Liver (tissue), 9 donors: ENCODE results near the gene CHERP. TPM values are rescaled to one million over a fixed set of nuclear protein-coding genes. Genes with fewer than 3 reads are reported as not detected.

ENCODE experiments used
- DNase-seq: peaks from one replicate; pipeline ENCODE4 v3.0.0-alpha.2; 2017; ENCODE audit warnings: low spot score
- H3K27ac ChIP-seq, 2 donors: one replicate each; pipeline ENCODE4 v1.7.0; 2013; ENCODE audit warnings: inconsistent platforms in 2 of 2, low read length in 2 of 2, control low read depth in 1 of 2, low read depth in 1 of 2, mild to moderate bottlenecking in 1 of 2
- H3K27me3 ChIP-seq, 4 donors: one replicate each; pipeline versions ENCODE4 v1.6.1 to v1.7.0; 2013; ENCODE audit warnings: low read length in 3 of 4, inconsistent platforms in 1 of 4, mild to moderate bottlenecking in 1 of 4, moderate library complexity in 1 of 4; ENCODE audit not compliant: control insufficient read depth in 4 of 4, insufficient read depth in 4 of 4
- H3K36me3 ChIP-seq, 4 donors: one replicate each; pipeline versions ENCODE4 v1.6.1 to v1.7.0; 2013; ENCODE audit warnings: low read length in 3 of 4, mild to moderate bottlenecking in 3 of 4, low read depth in 1 of 4, moderate library complexity in 1 of 4; ENCODE audit not compliant: control insufficient read depth in 4 of 4, insufficient read depth in 3 of 4
- H3K4me1 ChIP-seq, 4 donors: one replicate each; pipeline versions ENCODE4 v1.6.1 to v1.7.0; 2013; ENCODE audit warnings: low read length in 3 of 4, mild to moderate bottlenecking in 3 of 4, moderate library complexity in 1 of 4; ENCODE audit not compliant: control insufficient read depth in 4 of 4, insufficient read depth in 4 of 4
- H3K4me3 ChIP-seq, 3 donors: one replicate each; pipeline versions ENCODE4 v1.6.1 to v1.7.0; 2013; ENCODE audit warnings: low read length in 3 of 3, control low read depth in 1 of 3, low read depth in 1 of 3, mild to moderate bottlenecking in 1 of 3
- H3K9ac ChIP-seq, 2 donors: one replicate each; pipeline ENCODE4 v1.7.0; 2013; ENCODE audit warnings: low read length in 2 of 2, mild to moderate bottlenecking in 2 of 2, moderate library complexity in 2 of 2, control low read depth in 1 of 2, low read depth in 1 of 2
- H3K9me3 ChIP-seq, 4 donors: one replicate each; pipeline versions ENCODE4 v1.6.1 to v1.7.0; 2013; ENCODE audit warnings: low read length in 3 of 4; ENCODE audit not compliant: control insufficient read depth in 4 of 4
- ATF3 ChIP-seq: IDR thresholded peaks from 2 replicates; pipeline ENCODE4 v1.6.1; 2016; ENCODE audit warnings: antibody characterized with exemption
- CTCF ChIP-seq: fragments of 150-350 bp; IDR thresholded peaks from 2 replicates; pipeline ENCODE4 v1.5.1; 2017; ENCODE audit warnings: improper control_type of control experiment, low read depth, low read length; ENCODE audit not compliant: missing input control
- EGR1 ChIP-seq, 2 donors: IDR thresholded peaks; 2 replicates each; pipeline ENCODE4 v1.6.1; 2016 to 2018; ENCODE audit warnings: antibody characterized with exemption in 2 of 2, low read depth in 2 of 2
- FOXA1 ChIP-seq: IDR thresholded peaks from 2 replicates; pipeline ENCODE4 v1.6.1; 2016; ENCODE audit warnings: antibody characterized with exemption
- FOXA2 ChIP-seq: IDR thresholded peaks from 2 replicates; pipeline ENCODE4 v1.6.1; 2016; ENCODE audit warnings: antibody characterized with exemption
- GABPA ChIP-seq, 2 donors: IDR thresholded peaks in 1 of 2; conservative IDR thresholded peaks in 1 of 2; 2 replicates each; pipeline ENCODE4 v1.6.1; 2016; ENCODE audit warnings: antibody characterized with exemption in 2 of 2, mild to moderate bottlenecking in 1 of 2, moderate library complexity in 1 of 2
- HNF4A ChIP-seq, 2 donors: conservative IDR thresholded peaks; 2 replicates each; pipeline ENCODE4 v1.6.1; 2016; ENCODE audit warnings: antibody characterized with exemption in 2 of 2, mild to moderate bottlenecking in 2 of 2
- HNF4G ChIP-seq: IDR thresholded peaks from 2 replicates; pipeline ENCODE4 v1.6.1; 2016; ENCODE audit warnings: antibody characterized with exemption
- JUND ChIP-seq, 2 donors: IDR thresholded peaks; 2 replicates each; pipeline ENCODE4 v1.6.1; 2016; ENCODE audit warnings: antibody characterized with exemption in 2 of 2
- MAX ChIP-seq: IDR thresholded peaks from 2 replicates; pipeline ENCODE4 v1.6.1; 2016; ENCODE audit warnings: antibody characterized with exemption
- NR2F2 ChIP-seq: IDR thresholded peaks from 2 replicates; pipeline ENCODE4 v1.6.1; 2016; ENCODE audit warnings: antibody characterized with exemption
- RAD21 ChIP-seq, 2 donors: IDR thresholded peaks; 2 replicates each; pipeline ENCODE4 v1.6.1; 2016; ENCODE audit warnings: antibody characterized with exemption in 2 of 2, mild to moderate bottlenecking in 2 of 2
- RXRA ChIP-seq, 2 donors: IDR thresholded peaks; 2 replicates each; pipeline ENCODE4 v1.6.1; 2017 to 2018; ENCODE audit warnings: antibody characterized with exemption in 2 of 2, mild to moderate bottlenecking in 1 of 2
- SP1 ChIP-seq: IDR thresholded peaks from 2 replicates; pipeline ENCODE4 v1.6.1; 2018; ENCODE audit warnings: antibody characterized with exemption, mild to moderate bottlenecking
- TAF1 ChIP-seq: conservative IDR thresholded peaks from 2 replicates; pipeline ENCODE4 v1.6.1; 2016; ENCODE audit warnings: antibody characterized with exemption, mild to moderate bottlenecking
- YY1 ChIP-seq: IDR thresholded peaks from 2 replicates; pipeline ENCODE4 v1.6.1; 2016; ENCODE audit warnings: antibody characterized with exemption, mild to moderate bottlenecking
- ZBTB33 ChIP-seq: IDR thresholded peaks from 2 replicates; pipeline ENCODE4 v1.6.1; 2016; ENCODE audit warnings: antibody characterized with exemption
- WGBS: extraction: QIAGEN DNeasy Blood & Tissue Kit; methylation state at CpG from one replicate; pipeline ENCODE4 v1.1.7; 2013; 5-methylcytosine and 5-hydroxymethylcytosine counted together
- polyA plus RNA-seq, 2 donors: library from polyadenylated mRNA; stranded (reverse) in 1 of 2; unstranded in 1 of 2; fragments of 200-250 nt in 1 of 2; fragments of >200 nt in 1 of 2; fragmentation: Nextera tagmentation in 1 of 2; extraction: Ambion mirVana in 1 of 2; gene quantifications; one replicate each; pipeline versions ENCODE4 v1.2.1 to v1.2.3, GENCODE V29; 2013 to 2015
- total RNA-seq, 2 donors: library from RNA; depleted of rRNA; stranded (reverse); fragments of >200 nt; gene quantifications; one replicate each; pipeline ENCODE4 v1.2.3, GENCODE V29; 2014
- donor health status: healthy.
- donor health status: healthy.
- donor health status: healthy.
- donor health status: healthy.
- donor health status: healthy.

CHERP gene
- total and polyA plus RNA-seq, 4 donors, result 8.5 to 14.0 (median 9.0) TPM

GRCh38 chr19:16527334-16527935, 14.8 kb downstream of the CHERP start (continued):
- TF ChIP-seq CTCF (no peak), JUND (IDR thresholded peaks at IDR 0.05) (no peak), RAD21 (IDR thresholded peaks at IDR 0.05) (no peak)

GRCh38 chr19:16525751-16526481, 16.3 kb downstream of the CHERP start:
- Histone ChIP-seq H3K9ac (no peak overlapping the region), H3K9me3 (no peaks in the 10 kb centered on the region), H3K27me3 (no peaks in the 10 kb centered on the region), H3K4me1 (peaks cover 4 to 28% (median 21%) of the 10 kb centered on the region in 4 donors), H3K36me3 (peaks cover 46 to 70% (median 52%) of the 10 kb centered on the region in 4 donors), H3K4me3 (no peak overlapping the region), H3K27ac (no peak overlapping the region)
- TF ChIP-seq HNF4A (conservative IDR thresholded peaks at IDR 0.05) (peak in 1 of 2 donors; percentile 44), JUND (IDR thresholded peaks at IDR 0.05) (no peak), ATF3 (no peak), FOXA1 (no peak), FOXA2 (no peak)
- DNase-seq, result no peak
- 91% methylated on average over 29 of the region's 29 CpGs for WGBS

GRCh38 chr19:16524991-16525734, 17.1 kb downstream of the CHERP start:
- no peak overlapping the region for H3K9ac ChIP-seq
- H3K36me3 ChIP-seq, result peaks cover 43 to 70% (median 47%) of the 10 kb centered on the region in 4 donors
- no peak overlapping the region for H3K27ac ChIP-seq
- 97% methylated on average over 54 of the region's 54 CpGs for WGBS
- H3K9me3 ChIP-seq, result no peaks in the 10 kb centered on the region
- peaks cover 4 to 28% (median 21%) of the 10 kb centered on the region in 4 donors for H3K4me1 ChIP-seq
- TF ChIP-seq ATF3 (no peak), FOXA1 (no peak), NR2F2 (no peak), GABPA (IDR thresholded peaks at IDR 0.05 in 1 of 2, conservative IDR thresholded peaks at IDR 0.05 in 1 of 2) (no peak), SP1 (no peak), JUND (IDR thresholded peaks at IDR 0.05) (no peak), YY1 (no peak), TAF1 (no peak), HNF4G (no peak), RAD21 (IDR thresholded peaks at IDR 0.05) (no peak), EGR1 (IDR thresholded peaks at IDR 0.05; ENCODE audit: low read depth in 2 of 2) (no peak), HNF4A (conservative IDR thresholded peaks at IDR 0.05) (no peak), FOXA2 (no peak), RXRA (IDR thresholded peaks at IDR 0.05) (no peak), MAX (no peak), ZBTB33 (no peak)
- H3K4me3 ChIP-seq, result no peak overlapping the region
- H3K27me3 ChIP-seq, result no peaks in the 10 kb centered on the region
- DNase-seq, result no peak
